Measurements from ENCODE around the gene PCBP3.

DNA sequence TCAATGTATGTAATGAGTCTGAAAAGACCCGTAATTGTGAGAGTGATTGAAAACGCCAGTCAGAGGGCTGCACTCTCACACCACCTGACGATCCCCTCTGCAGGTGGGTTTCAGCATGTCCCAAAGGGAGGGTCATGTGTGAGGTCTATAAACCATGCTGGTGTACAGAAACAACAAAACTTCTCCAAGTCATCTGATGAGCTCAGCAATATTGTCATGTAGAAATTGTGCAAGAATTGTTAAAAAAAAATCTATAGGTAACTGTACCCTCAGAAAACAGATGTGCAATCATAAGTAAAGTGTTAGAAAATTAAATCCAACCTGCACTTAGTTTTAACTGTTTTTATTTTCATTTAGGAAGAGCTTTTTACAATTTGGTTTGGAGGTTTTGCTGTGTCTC, 152.5 kb downstream of the PCBP3 start:
- TF ChIP-seq EZH2phosphoT487 (IDR thresholded peaks at IDR 0.05) (no peak), EZH2 (IDR thresholded peaks at IDR 0.05) (no peak)
